Measurements from ENCODE around the gene CNOT1. TPM values are rescaled to one million over a fixed set of nuclear protein-coding genes. Genes with fewer than 3 reads are reported as not detected.
"Not testable (repeated sequence)": the region's sequence is repeated elsewhere in the genome, so short reads cannot be mapped to it uniquely, and the experiment has no call there.

The CNOT1 gene
- total RNA-seq, 2 experiments from 2014 or later: 268 to 273 TPM

- Mint-ChIP-seq H3K36me3 (no peaks in the 10 kb centered on the region), H3K4me1 (no peaks in the 10 kb centered on the region), H3K4me3 (no peak overlapping the region), H3K27me3 (peaks cover 5% of the 10 kb centered on the region), H3K9me3 (ENCODE audit: low read depth) (no peaks in the 10 kb centered on the region), H3K27ac (no peak overlapping the region)
- CTCF ChIA-PET: interaction anchor here (0.6 to 1.5 kb wide), 3 partner anchors 141 to 454 kb away, joined by 3 read pairs; no protein-coding TSS in a partner anchor
- no peak for ATAC-seq
- no peak for DNase-seq
Observed at GRCh38 chr16:58652741-58653140, 23.1 kb upstream of the CNOT1 start.

GRCh38 chr16:58651965-58652348 lies 22.3 kb upstream of the CNOT1 start:
- DNase-seq: no peak
- Mint-ChIP-seq H3K4me1 (no peaks in the 10 kb centered on the region), H3K4me3 (no peak overlapping the region), H3K9me3 (ENCODE audit: low read depth) (no peaks in the 10 kb centered on the region), H3K27me3 (peaks cover 5% of the 10 kb centered on the region), H3K27ac (no peak overlapping the region), H3K36me3 (no peaks in the 10 kb centered on the region)
- CTCF ChIA-PET: interaction anchor here (1.5 kb wide), 2 partner anchors 9 to 453 kb away, joined by 3 to 4 read pairs; no protein-coding TSS in a partner anchor
- ATAC-seq: no peak

- Mint-ChIP-seq H3K27me3 (peaks cover 5% of the 10 kb centered on the region), H3K4me3 (no peak overlapping the region), H3K36me3 (no peaks in the 10 kb centered on the region), H3K9me3 (ENCODE audit: low read depth) (no peaks in the 10 kb centered on the region), H3K27ac (no peak overlapping the region), H3K4me1 (no peaks in the 10 kb centered on the region)
- ATAC-seq (no peak), DNase-seq (no peak)
- CTCF ChIA-PET: no interaction called here
Observed at GRCh38 chr16:58649707-58650106, 20.1 kb upstream of the CNOT1 start.

- H3K4me1 Mint-ChIP-seq: no peaks in the 10 kb centered on the region
- no peak overlapping the region for H3K27ac Mint-ChIP-seq
- no peak for ATAC-seq
- no peaks in the 10 kb centered on the region for H3K9me3 Mint-ChIP-seq (ENCODE audit: low read depth)
- H3K27me3 Mint-ChIP-seq: peaks cover 5% of the 10 kb centered on the region
- H3K36me3 Mint-ChIP-seq: no peaks in the 10 kb centered on the region
- DNase-seq: no peak
- H3K4me3 Mint-ChIP-seq: no peak overlapping the region
- CTCF ChIA-PET: interaction anchor here (0.9 kb wide), 1 partner anchor 9 kb away, joined by 3 read pairs; no protein-coding TSS in a partner anchor
Observed at GRCh38 chr16:58647107-58647506, 17.5 kb upstream of the CNOT1 start.

DNA sequence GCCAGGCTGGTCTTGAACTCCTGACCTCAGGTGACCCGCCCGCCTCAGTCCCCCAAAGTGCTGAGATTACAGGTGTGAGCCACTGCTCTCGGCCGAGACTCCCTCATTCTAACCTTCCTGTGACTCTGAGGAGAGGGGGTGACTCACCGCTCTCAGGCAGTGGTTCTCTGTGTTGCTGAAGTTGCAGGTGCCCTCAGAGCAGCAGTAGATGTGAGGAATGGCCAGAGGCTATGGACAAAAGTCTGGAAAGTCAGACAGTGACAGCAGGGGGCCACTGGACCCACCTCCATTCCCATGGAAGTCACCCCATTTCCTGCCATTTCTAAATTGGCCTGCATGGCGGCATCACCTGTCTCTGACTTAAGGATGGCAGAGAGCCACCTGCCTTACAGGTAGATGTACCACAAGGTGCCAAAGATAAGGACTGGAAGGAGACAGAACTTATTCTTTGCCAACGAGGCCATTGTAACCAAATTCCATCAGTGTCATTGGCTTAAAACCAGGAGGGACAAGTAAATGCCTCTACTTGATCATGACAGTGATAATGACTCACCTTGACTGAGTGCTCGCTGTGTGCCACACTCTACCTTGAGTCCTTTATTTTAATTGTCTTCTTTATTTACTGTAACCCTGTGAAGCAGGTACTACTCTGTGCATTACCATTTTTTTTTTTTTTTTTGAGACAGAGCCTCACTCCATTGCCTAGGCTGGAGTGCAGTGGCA lies 15.3 kb upstream of the CNOT1 start:
- Mint-ChIP-seq H3K9me3 (ENCODE audit: low read depth) (no peaks in the 10 kb centered on the region), H3K4me1 (no peaks in the 10 kb centered on the region), H3K27ac (no peak overlapping the region), H3K27me3 (peaks cover 3% of the 10 kb centered on the region), H3K4me3 (no peak overlapping the region), H3K36me3 (no peaks in the 10 kb centered on the region)
- CTCF ChIA-PET: no interaction called here
- ATAC-seq: no peak
- DNase-seq: no peak

GRCh38 chr16:58644108-58644507 lies 14.5 kb upstream of the CNOT1 start:
- no peak overlapping the region for H3K27ac Mint-ChIP-seq
- peaks cover 4% of the 10 kb centered on the region for H3K27me3 Mint-ChIP-seq
- CTCF ChIA-PET: no interaction called here
- no peaks in the 10 kb centered on the region for H3K9me3 Mint-ChIP-seq (ENCODE audit: low read depth)
- H3K36me3 Mint-ChIP-seq: no peaks in the 10 kb centered on the region
- no peak overlapping the region for H3K4me3 Mint-ChIP-seq
- H3K4me1 Mint-ChIP-seq: no peaks in the 10 kb centered on the region
- no peak for DNase-seq
- no peak for ATAC-seq

DNA sequence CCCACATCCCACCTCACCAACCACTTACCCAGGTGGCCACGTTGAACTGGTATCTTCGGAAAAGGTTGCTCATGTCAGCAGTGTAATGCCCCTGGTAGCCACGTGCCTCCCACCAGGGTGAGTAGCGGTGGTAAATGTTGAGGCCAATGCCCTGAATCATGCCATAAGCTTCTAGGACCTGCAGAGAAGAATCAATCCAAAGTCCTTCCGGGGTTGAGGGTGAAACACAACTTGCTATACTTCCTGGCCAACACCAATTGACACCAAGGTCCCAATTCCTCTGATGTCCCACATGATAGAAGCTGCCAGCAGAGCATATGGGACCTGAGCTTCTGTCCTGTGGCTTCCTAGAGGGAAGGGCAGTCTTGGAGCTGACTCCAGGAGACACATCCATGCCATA lies 11.3 kb upstream of the CNOT1 start:
- DNase-seq (no peak), ATAC-seq (no peak)
- peaks cover 16% of the 10 kb centered on the region for H3K27me3 Mint-ChIP-seq
- CTCF ChIA-PET: interaction anchor here (1.4 kb wide), 1 partner anchor 20 kb away, joined by 4 read pairs; no protein-coding TSS in a partner anchor
- H3K36me3 Mint-ChIP-seq: no peaks in the 10 kb centered on the region
- H3K9me3 Mint-ChIP-seq (ENCODE audit: low read depth): no peaks in the 10 kb centered on the region
- H3K4me1 Mint-ChIP-seq: no peaks in the 10 kb centered on the region
- H3K27ac Mint-ChIP-seq: no peak overlapping the region
- no peak overlapping the region for H3K4me3 Mint-ChIP-seq

- Mint-ChIP-seq H3K4me3 (no peak overlapping the region), H3K27ac (no peak overlapping the region), H3K36me3 (no peaks in the 10 kb centered on the region), H3K4me1 (no peaks in the 10 kb centered on the region), H3K9me3 (ENCODE audit: low read depth) (no peaks in the 10 kb centered on the region), H3K27me3 (peaks cover 18% of the 10 kb centered on the region)
- no peak for ATAC-seq
- no peak for DNase-seq
- CTCF ChIA-PET: interaction anchor here (1.2 kb wide), 1 partner anchor 30 kb away, joined by 3 read pairs; no protein-coding TSS in a partner anchor
Observed at GRCh38 chr16:58639836-58640235, 10.2 kb upstream of the CNOT1 start.

- DNase-seq (no peak), ATAC-seq (no peak)
- Mint-ChIP-seq H3K36me3 (no peaks in the 10 kb centered on the region), H3K4me3 (no peak overlapping the region), H3K4me1 (no peaks in the 10 kb centered on the region), H3K27ac (no peak overlapping the region), H3K27me3 (peaks cover 20% of the 10 kb centered on the region), H3K9me3 (ENCODE audit: low read depth) (no peaks in the 10 kb centered on the region)
- CTCF ChIA-PET: interaction anchor here (1.2 kb wide), 1 partner anchor 31 kb away, joined by 3 read pairs; no protein-coding TSS in a partner anchor
Observed at GRCh38 chr16:58639230-58639629, 9.6 kb upstream of the CNOT1 start.

GRCh38 chr16:58638148-58639036 lies 8.8 kb upstream of the CNOT1 start:
- Mint-ChIP-seq H3K9me3 (ENCODE audit: low read depth) (no peaks in the 10 kb centered on the region), H3K36me3 (no peaks in the 10 kb centered on the region), H3K27me3 (peaks cover 20% of the 10 kb centered on the region), H3K4me1 (no peaks in the 10 kb centered on the region), H3K27ac (no peak overlapping the region), H3K4me3 (no peak overlapping the region)
- CTCF ChIA-PET: interaction anchor here (0.8 to 1.2 kb wide), 2 partner anchors 9 to 32 kb away, joined by 3 read pairs; no protein-coding TSS in a partner anchor
- no peak for ATAC-seq
- no peak for DNase-seq

GRCh38 chr16:58637021-58637420 lies 7.4 kb upstream of the CNOT1 start:
- ATAC-seq; DNase-seq; H3K27ac Mint-ChIP-seq; H3K4me1 Mint-ChIP-seq; H3K9me3 Mint-ChIP-seq (ENCODE audit: low read depth); H3K4me3 Mint-ChIP-seq; CTCF ChIA-PET; H3K36me3 Mint-ChIP-seq: not testable (repeated sequence)
- H3K27me3 Mint-ChIP-seq: peaks cover 20% of the 10 kb centered on the region

DNA sequence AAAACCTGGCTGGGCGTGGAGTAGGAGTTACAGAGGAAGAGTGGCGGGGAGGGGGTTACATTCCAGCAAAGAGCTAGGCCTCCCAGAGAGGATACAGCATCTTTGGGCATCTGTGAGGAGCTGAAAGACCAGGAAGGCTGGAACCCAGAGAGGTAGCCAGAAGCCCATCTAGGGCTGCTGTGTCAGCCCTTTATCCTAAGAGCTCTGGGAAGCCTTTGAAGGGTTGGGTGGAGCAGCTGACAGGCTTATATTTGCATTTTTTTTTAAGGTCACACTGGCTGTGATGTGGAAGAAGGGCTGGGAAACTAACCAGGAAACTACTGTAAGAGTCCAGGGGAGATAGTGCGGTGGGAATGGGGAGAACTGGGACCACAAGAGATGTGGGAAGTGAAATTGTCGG lies 6.8 kb upstream of the CNOT1 start:
- ATAC-seq (no peak), DNase-seq (no peak)
- H3K27me3 Mint-ChIP-seq: peaks cover 20% of the 10 kb centered on the region
- H3K4me3 Mint-ChIP-seq: no peak overlapping the region
- no peaks in the 10 kb centered on the region for H3K36me3 Mint-ChIP-seq
- H3K27ac Mint-ChIP-seq: no peak overlapping the region
- peaks cover 3% of the 10 kb centered on the region for H3K4me1 Mint-ChIP-seq
- CTCF ChIA-PET: interaction anchor here (1.2 kb wide), 1 partner anchor 24 kb away, joined by 3 read pairs; no protein-coding TSS in a partner anchor
- H3K9me3 Mint-ChIP-seq (ENCODE audit: low read depth): no peaks in the 10 kb centered on the region

DNA sequence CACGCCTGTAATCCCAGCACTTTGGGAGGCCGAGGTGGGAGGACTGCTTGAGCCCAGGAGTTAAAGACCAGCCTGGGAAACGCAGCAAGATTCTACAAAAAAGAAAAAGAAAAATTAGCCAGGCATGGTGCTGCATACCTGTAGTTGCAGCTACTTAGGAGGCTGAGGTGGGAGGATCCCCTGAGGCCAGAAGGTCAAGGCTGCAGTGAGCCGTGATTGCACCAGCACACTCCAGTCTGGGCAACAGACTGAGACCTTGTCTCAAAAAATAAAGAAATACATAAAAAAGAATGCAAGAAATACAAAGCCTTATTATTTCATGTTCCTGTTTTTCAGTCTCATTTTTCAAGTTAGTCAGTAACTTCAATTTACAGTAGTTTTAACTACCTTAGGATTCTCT lies 5.9 kb upstream of the CNOT1 start:
- peaks cover 20% of the 10 kb centered on the region for H3K27me3 Mint-ChIP-seq
- peaks cover 6% of the 10 kb centered on the region for H3K4me1 Mint-ChIP-seq
- H3K9me3 Mint-ChIP-seq (ENCODE audit: low read depth): no peaks in the 10 kb centered on the region
- CTCF ChIA-PET: interaction anchor here (1.2 kb wide), 1 partner anchor 25 kb away, joined by 3 read pairs; no protein-coding TSS in a partner anchor
- no peak for DNase-seq
- H3K4me3 Mint-ChIP-seq: no peak overlapping the region
- no peaks in the 10 kb centered on the region for H3K36me3 Mint-ChIP-seq
- no peak for ATAC-seq
- no peak overlapping the region for H3K27ac Mint-ChIP-seq

Measured in activated CD8-positive, alpha-beta memory T cell treated with anti-CD3 and anti-CD28 coated beads, Interleukin-2, amount 10 ng/mL, durations not matched to agents 7 days and 5 days (primary cell).